IMR-90 (cell line): ENCODE data around the gene VRK2. TPM values are rescaled to one million over a fixed set of nuclear protein-coding genes. Genes with fewer than 3 reads are reported as not detected.

Source experiments
- ATAC-seq: fragments of 200-7000 bp; cut with Tn5 transposase; 2 replicates; pipeline ENCODE4 v1.9.1; 2020; ENCODE audit warnings: low read depth, mild to moderate bottlenecking, moderate library complexity
- BruUV-seq: library from RNA; stranded (reverse); fragments of 400-500 nt; replicated peaks from 2 replicates; lab custom pipeline; 2021; lab: Mats Ljungman, UMichigan
- CTCF ChIA-PET: fragments of 300-600 bp; formaldehyde crosslinking; extraction: SDS; loops from one replicate; lab custom pipeline; 2021; ENCODE audit warnings: antibody characterized with exemption; lab: Yijun Ruan, JAX
- POLR2A ChIA-PET: fragments of 300-600 bp; sonication (Branson Sonifier 250); formaldehyde crosslinking; loops from one replicate; lab custom pipeline; 2022; ENCODE audit warnings: antibody characterized with exemption; ENCODE audit not compliant: unreplicated experiment; lab: Charles Lee
- DNase-seq: peaks from one replicate; pipeline ENCODE4 v3.0.0; 2013
- H2AFZ ChIP-seq: replicated peaks from 2 replicates; pipeline ENCODE3; 2013; ENCODE audit warnings: low read length, mild to moderate bottlenecking; ENCODE audit not compliant: poor library complexity
- H2AK5ac ChIP-seq: 2 replicates; pipeline ENCODE4 v1.6.1; 2013; ENCODE audit warnings: low read depth, low read length, inconsistent platforms
- H2AK9ac ChIP-seq: replicated peaks from 2 replicates; pipeline ENCODE3; 2013; ENCODE audit warnings: mild to moderate bottlenecking, low read depth, low read length, moderate library complexity; ENCODE audit not compliant: poor library complexity
- H2BK120ac ChIP-seq: 2 replicates; pipeline ENCODE4 v1.6.1; 2013; ENCODE audit warnings: low read depth, low read length, inconsistent platforms
- H2BK15ac ChIP-seq: 3 replicates; pipeline ENCODE4 v1.6.1; 2013; ENCODE audit warnings: low read depth, low read length, inconsistent platforms
- H2BK20ac ChIP-seq: 2 replicates; pipeline ENCODE4 v1.6.1; 2013; ENCODE audit warnings: low read depth, mild to moderate bottlenecking, inconsistent platforms, low read length, moderate library complexity
- H2BK5ac ChIP-seq: 2 replicates; pipeline ENCODE4 v1.6.1; 2013; ENCODE audit warnings: mild to moderate bottlenecking, low read depth, low read length, inconsistent platforms; ENCODE audit not compliant: poor library complexity, severe bottlenecking
- H3K14ac ChIP-seq: replicated peaks from 2 replicates; pipeline ENCODE4 v1.6.1; 2013; ENCODE audit warnings: low read depth, low read length, inconsistent platforms
- H3K18ac ChIP-seq: 2 replicates; pipeline ENCODE4 v1.6.1; 2013; ENCODE audit warnings: low read depth, low read length, control low read depth
- H3K23ac ChIP-seq: 2 replicates; pipeline ENCODE4 v1.6.1; 2013; ENCODE audit warnings: low read depth, low read length, inconsistent platforms
- H3K27ac ChIP-seq: 2 replicates; pipeline ENCODE4 v1.5.1; 2013; ENCODE audit warnings: mild to moderate bottlenecking, control low read depth, low read length; ENCODE audit not compliant: insufficient read depth
- H3K27me3 ChIP-seq: 2 replicates; pipeline ENCODE4 v1.6.1; 2013; ENCODE audit warnings: low read length; ENCODE audit not compliant: control insufficient read depth, insufficient read depth
- H3K36me3 ChIP-seq: 2 replicates; pipeline ENCODE4 v1.6.1; 2013; ENCODE audit warnings: low read length, mixed read lengths; ENCODE audit not compliant: control insufficient read depth, insufficient read depth
- H3K4ac ChIP-seq: 2 replicates; pipeline ENCODE4 v1.6.1; 2013; ENCODE audit warnings: low read depth, low read length, inconsistent platforms
- H3K4me1 ChIP-seq: 2 replicates; pipeline ENCODE4 v1.6.1; 2013; ENCODE audit warnings: low read length, mixed read lengths; ENCODE audit not compliant: control insufficient read depth, insufficient read depth
- H3K4me2 ChIP-seq: 2 replicates; pipeline ENCODE4 v1.6.1; 2013; ENCODE audit warnings: low read depth, mild to moderate bottlenecking, control low read depth, low read length, moderate library complexity
- H3K4me3 ChIP-seq: 2 replicates; pipeline ENCODE4 v1.5.1; 2013; ENCODE audit warnings: low read depth, mild to moderate bottlenecking, control low read depth, low read length, moderate library complexity; ENCODE audit not compliant: insufficient read depth
- H3K56ac ChIP-seq: 2 replicates; pipeline ENCODE4 v1.6.1; 2013; ENCODE audit warnings: low read length, inconsistent platforms; ENCODE audit not compliant: insufficient read depth; ENCODE audit errors: extremely low read depth
- H3K79me1 ChIP-seq, 2 experiments: 2 replicates each; pipeline ENCODE4 v1.6.1; 2013; ENCODE audit warnings: low read length in 2 of 2, inconsistent platforms in 1 of 2, low read depth in 1 of 2
- H3K9ac ChIP-seq: 2 replicates; pipeline ENCODE4 v1.6.1; 2013; ENCODE audit warnings: low read depth, low read length, control low read depth
- H3K9me1 ChIP-seq: 2 replicates; pipeline ENCODE4 v1.6.1; 2013; ENCODE audit warnings: low read length, inconsistent platforms; ENCODE audit not compliant: insufficient read depth
- H3K9me3 ChIP-seq: 2 replicates; pipeline ENCODE4 v1.6.1; 2013; ENCODE audit warnings: low read length; ENCODE audit not compliant: control insufficient read depth, insufficient read depth
- H4K20me1 ChIP-seq: 2 replicates; pipeline ENCODE4 v1.6.1; 2013; ENCODE audit warnings: low read length, inconsistent platforms; ENCODE audit not compliant: insufficient read depth
- H4K5ac ChIP-seq: 2 replicates; pipeline ENCODE4 v1.6.1; 2013; ENCODE audit warnings: mild to moderate bottlenecking, low read depth, low read length, control low read depth
- H4K8ac ChIP-seq, 2 experiments: 2 replicates each; pipeline ENCODE4 v1.6.1; 2013; ENCODE audit warnings: low read depth in 2 of 2, low read length in 2 of 2, control low read depth in 1 of 2, inconsistent platforms in 1 of 2
- H4K91ac ChIP-seq: 2 replicates; pipeline ENCODE4 v1.6.1; 2013; ENCODE audit warnings: low read depth, low read length, inconsistent platforms; ENCODE audit not compliant: insufficient read depth
- CEBPB ChIP-seq: IDR thresholded peaks from 2 replicates; pipeline ENCODE4 v1.6.1; 2012; ENCODE audit warnings: low read depth, low read length, improper control_type of control experiment
- MAFK ChIP-seq: IDR thresholded peaks from 2 replicates; pipeline ENCODE4 v1.6.1; 2012; ENCODE audit warnings: low read depth, low read length, improper control_type of control experiment
- WGBS, 2 experiments: methylation state at CpG; one replicate each; pipeline versions ENCODE4 v1.1.5 to v1.1.7; 2013; ENCODE audit warnings: missing lambda C conversion rate in 2 of 2; ENCODE audit not compliant: insufficient read length in 1 of 2; ENCODE audit errors: extremely low coverage in 2 of 2; 5-methylcytosine and 5-hydroxymethylcytosine counted together
- dilution Hi-C: fragments of 300-500 bp; cut with HindIII; formaldehyde crosslinking; loops from one replicate; pipeline ENCODE4 v1.14.3; 2018; ENCODE audit warnings: low sequenced_read_pairs; ENCODE audit not compliant: unreplicated experiment
- in situ Hi-C: fragments of 300-500 bp; cut with MboI; formaldehyde crosslinking; loops from 3 replicates; pipeline ENCODE4 v1.14.3; 2019; ENCODE audit warnings: low sequenced_read_pairs, inconsistent platforms, mixed read lengths
- intact Hi-C: fragments of 100-400 bp; cut with micrococcal nuclease; formaldehyde crosslinking; loops from 2 replicates; pipeline ENCODE4 v1.10.0; 2022
- polyA plus RNA-seq, 3 experiments: library from polyadenylated mRNA; depleted of rRNA; stranded (reverse); fragments of >200 nt; gene quantifications; 2 replicates each; pipeline ENCODE4 v1.2.3, GENCODE V29; 2012; ENCODE audit warnings: low replicate concordance in 1 of 3
- total RNA-seq: library from RNA; depleted of rRNA; stranded (reverse); fragments of >200 nt; gene quantifications from 2 replicates; pipeline ENCODE4 v1.2.3, GENCODE V29; 2012

Gene VRK2
- total and polyA plus RNA-seq, 2 of the 4 experiments (the other 2 are of a cell fraction): 12.2 to 22.8 TPM

DNA sequence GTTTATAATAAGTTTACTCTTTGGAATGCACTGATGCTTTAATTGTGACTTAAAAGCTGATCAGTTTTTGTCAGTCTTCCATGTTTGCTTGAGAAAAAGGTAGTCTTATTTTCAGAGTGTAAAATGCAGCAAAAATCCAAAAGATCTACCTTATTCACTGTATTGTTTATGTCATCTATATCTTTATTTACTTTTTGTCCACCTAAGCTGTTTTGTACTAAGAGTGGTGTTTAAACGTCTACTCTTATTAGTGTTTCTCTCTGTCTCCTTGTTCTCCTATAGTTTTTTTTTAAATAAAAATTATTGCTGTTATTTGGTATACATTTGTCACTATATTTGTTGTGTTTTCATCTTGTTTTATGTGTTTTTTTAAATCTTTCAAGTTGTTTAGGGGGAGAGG is 50.4 kb downstream of the VRK2 start:
- no peak for ATAC-seq
- Histone ChIP-seq H2BK5ac (peak overlapping the region; percentile 82), H3K36me3 (no peaks in the 10 kb centered on the region), H3K4me3 (no peak overlapping the region), H2AK9ac (no peak overlapping the region), H3K27me3 (no peaks in the 10 kb centered on the region), H3K9ac (no peak overlapping the region), H3K9me1 (peaks cover 2% of the 10 kb centered on the region), H3K4ac (no peak overlapping the region), H3K9me3 (no peaks in the 10 kb centered on the region), H3K27ac (no peak overlapping the region), H3K14ac (no peak overlapping the region), H4K20me1 (peaks cover 3% of the 10 kb centered on the region; the same call in 1 of the 2 replicates), H3K23ac (no peak overlapping the region), H3K4me2 (no peak overlapping the region), H3K18ac (no peak overlapping the region), H2BK20ac (no peak overlapping the region), H2BK120ac (no peak overlapping the region), H4K91ac (no peak overlapping the region), H3K79me1 (peaks cover 8 to 10% of the 10 kb centered on the region in 2 experiments; a peak in 3 of 4 replicates), H2BK15ac (no peak overlapping the region), H2AFZ (no peak overlapping the region), H4K8ac (no peak overlapping the region), H3K56ac (no peak overlapping the region), H2AK5ac (no peak overlapping the region), H3K4me1 (peaks cover 5% of the 10 kb centered on the region), H4K5ac (no peak overlapping the region)
- CTCF ChIA-PET: no interaction called here
- no CpG with 5 or more reads among the region's 1 CpG for WGBS, 2 experiments
- DNase-seq: no peak
- BruUV-seq: no TSS peak
- intact Hi-C loops (no loop called here), in situ Hi-C loops (no loop called here), dilution Hi-C loops (no loop called here)
- TF ChIP-seq CEBPB (no peak), MAFK (0 out of 2 replicates have a peak, but pooled peaks have one; percentile 27)
- POLR2A ChIA-PET: no interaction called here
